HepG2 (cell line): ENCODE data around the gene LIMS2. TPM values are rescaled to one million over a fixed set of nuclear protein-coding genes. Genes with fewer than 3 reads are reported as not detected.
A peak's percentile ranks its signal among the peaks of the same experiment; 100 is the strongest.

Experiments used
- CC2D1A ChIP-seq: sonication (generic); formaldehyde crosslinking; IDR thresholded peaks from 2 replicates; pipeline ENCODE4 v1.8.1; 2023; ENCODE audit warnings: mild to moderate bottlenecking, missing genetic modification reagents
- KIAA2018 ChIP-seq: sonication (generic); formaldehyde crosslinking; IDR thresholded peaks from 2 replicates; pipeline ENCODE4 v1.5.0; 2020; ENCODE audit warnings: mild to moderate bottlenecking, missing genetic modification reagents, borderline replicate concordance
- STAG1 ChIP-seq: sonication (generic); formaldehyde crosslinking; IDR thresholded peaks from 2 replicates; pipeline ENCODE4 v1.4.0; 2020; ENCODE audit warnings: missing genetic modification reagents
- THAP11 ChIP-seq: IDR thresholded peaks from 2 replicates; pipeline ENCODE4 v1.6.1; 2016; ENCODE audit warnings: missing biosample characterization, missing genetic modification reagents
- ZNF816 ChIP-seq: sonication (generic); formaldehyde crosslinking; IDR thresholded peaks from 2 replicates; pipeline ENCODE4 v1.8.0; 2022; ENCODE audit warnings: missing genetic modification reagents, mild to moderate bottlenecking, borderline replicate concordance
- ZNF879 ChIP-seq: sonication (generic); formaldehyde crosslinking; IDR thresholded peaks from 2 replicates; pipeline ENCODE4 v1.8.1; 2023; ENCODE audit warnings: missing genetic modification reagents
- polyA plus RNA-seq, 8 experiments: library from polyadenylated mRNA; depleted of rRNA in 3 of 8; stranded (reverse) in 7 of 8; unstranded in 1 of 8; fragments of >200 nt; fragmentation: Illumina TruSeq in 4 of 8; extraction: Trizol in 4 of 8; gene quantifications; 2 replicates each; pipeline versions ENCODE4 v1.2.1 to v1.2.3, GENCODE V29; 2011 to 2016; ENCODE audit warnings: low read depth in 4 of 8, missing spikeins in 1 of 8, mixed read lengths in 1 of 8; ENCODE audit not compliant: insufficient read depth in 1 of 8
- total RNA-seq, 5 experiments: library from RNA; depleted of rRNA; stranded (reverse); fragments of >200 nt; fragmentation: Illumina TruSeq; extraction: Trizol; gene quantifications; 2 replicates each; pipeline ENCODE4 v1.2.3, GENCODE V29; 2016; ENCODE audit warnings: low read depth in 1 of 5

The LIMS2 gene
- total and polyA plus RNA-seq, 2 of the 13 experiments (the other 11 are each of a cell fraction or from before 2014, with no cell fraction given), result 1.0 to 1.9 TPM

- TF ChIP-seq KIAA2018, result 0 out of 2 replicates have a peak, but pooled peaks have one; percentile 54
- no peak for TF ChIP-seq ZNF879
- 0 out of 2 replicates have a peak, but pooled peaks have one; percentile 41 for TF ChIP-seq THAP11 (CRISPR knock-in tag)
- peak; percentile 72 for TF ChIP-seq STAG1 (CRISPR knock-in tag)
- TF ChIP-seq CC2D1A (CRISPR knock-in tag), result no peak
- 0 out of 2 replicates have a peak, but pooled peaks have one; percentile 38 for TF ChIP-seq ZNF816 (CRISPR knock-in tag)
Observed at GRCh38 chr2:127649684-127650040, 25.7 kb downstream of the LIMS2 start (continued).
